Measurements from ENCODE around the gene ST6GALNAC6. TPM values are rescaled to one million over a fixed set of nuclear protein-coding genes. Genes with fewer than 3 reads are reported as not detected.

Gene ST6GALNAC6
- total and polyA plus RNA-seq, 2 of the 4 experiments (the other 2 are of a cell fraction) = 35.7 to 48.6 TPM

DNA sequence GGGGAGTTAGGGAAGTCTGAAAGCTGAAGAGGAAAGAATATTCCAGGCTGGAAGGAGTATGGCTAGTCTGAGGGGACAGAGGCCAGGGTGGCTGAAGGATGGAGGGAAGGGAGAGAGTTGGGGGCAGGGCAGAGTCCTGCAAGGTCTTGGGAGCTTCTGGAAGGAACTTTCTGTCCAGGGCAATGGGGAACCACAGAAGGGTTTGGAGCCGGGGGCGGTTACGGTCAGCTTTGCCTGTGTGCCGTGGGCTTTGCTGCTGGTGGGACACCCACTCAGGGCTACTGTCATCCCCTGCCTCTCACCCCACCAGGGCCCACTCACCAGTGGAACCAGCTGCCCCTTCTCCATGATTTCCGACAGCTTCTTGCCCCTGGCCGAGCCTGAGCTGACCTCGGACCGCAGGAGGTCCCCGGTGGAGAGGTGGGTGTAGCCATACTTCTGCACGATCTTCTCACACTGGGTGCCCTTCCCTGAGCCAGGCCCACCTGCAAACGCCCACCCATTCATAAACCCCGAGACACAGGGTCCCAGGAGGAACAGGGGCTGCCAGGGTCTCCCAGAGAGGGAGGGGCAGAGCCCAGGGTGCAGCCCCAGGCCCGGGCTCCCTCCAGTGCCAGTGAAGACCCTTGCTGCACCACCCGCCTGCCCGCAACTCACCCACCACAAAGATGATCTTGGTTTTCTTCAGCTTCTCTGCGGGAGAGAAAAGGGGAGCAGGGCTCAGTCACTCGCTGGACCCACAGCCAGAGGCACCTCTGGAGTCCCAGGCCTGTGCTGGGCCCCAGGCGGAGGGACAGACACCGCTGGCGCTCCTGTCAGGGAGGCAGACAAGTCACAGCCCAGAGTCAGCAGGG, 26.8 kb downstream of the ST6GALNAC6 start:
- Histone ChIP-seq H4K5ac (ENCODE audit: low read depth, low read length) (no peak overlapping the region), H2BK120ac (ENCODE audit: low read depth, low read length) (no peak overlapping the region), H2BK15ac (ENCODE audit: low read depth, low read length) (no peak overlapping the region), H3K23ac (ENCODE audit: low read depth, low read length) (no peak overlapping the region), H3K27ac (ENCODE audit: insufficient read depth, low read length) (no peak overlapping the region), H3K9me3 (ENCODE audit: control insufficient read depth, insufficient read depth, low read length) (no peaks in the 10 kb centered on the region), H2AK9ac (replicated peaks; ENCODE audit: low read depth, low read length, poor library complexity) (peak overlapping the region; percentile 33), H2BK20ac (ENCODE audit: low read depth, low read length) (no peak overlapping the region), H3K9ac (ENCODE audit: low read depth, low read length) (no peak overlapping the region), H4K20me1 (ENCODE audit: insufficient read depth, low read length) (0 out of 2 replicates have a peak, but pooled peaks cover 6% of the 10 kb centered on the region), H4K91ac (ENCODE audit: insufficient read depth, low read depth, low read length) (no peak overlapping the region), H3K27me3 (ENCODE audit: control insufficient read depth, insufficient read depth, low read length) (no peaks in the 10 kb centered on the region), H2BK5ac (ENCODE audit: low read depth, low read length, poor library complexity, severe bottlenecking) (no peak overlapping the region), H3K9me1 (ENCODE audit: insufficient read depth, low read length) (no peaks in the 10 kb centered on the region), H4K8ac (ENCODE audit: low read depth in 2 of 2, low read length in 2 of 2) (no peak overlapping the region), H3K18ac (ENCODE audit: low read depth, low read length) (no peak overlapping the region), H3K56ac (ENCODE audit: extremely low read depth, insufficient read depth, low read length) (no peak overlapping the region), H3K79me1 (ENCODE audit: low read depth in 1 of 2, low read length in 2 of 2) (peaks cover 20 to 31% of the 10 kb centered on the region in 2 experiments; a peak in 3 of 4 replicates), H3K14ac (replicated peaks; ENCODE audit: low read depth, low read length) (no peak overlapping the region), H3K4me3 (ENCODE audit: insufficient read depth, low read depth, low read length) (no peak overlapping the region), H3K4ac (ENCODE audit: low read depth, low read length) (no peak overlapping the region), H3K4me2 (ENCODE audit: low read depth, low read length) (no peak overlapping the region), H3K4me1 (ENCODE audit: control insufficient read depth, insufficient read depth, low read length) (peaks cover 21% of the 10 kb centered on the region), H2AK5ac (ENCODE audit: low read depth, low read length) (no peak overlapping the region), H2AFZ (replicated peaks; ENCODE audit: low read length, poor library complexity) (no peak overlapping the region), H3K36me3 (ENCODE audit: control insufficient read depth, insufficient read depth, low read length) (peaks cover 30% of the 10 kb centered on the region)
- DNase-seq = no peak
- intact Hi-C loops (cut with micrococcal nuclease) = no loop called here
- WGBS, 2 experiments (ENCODE audit: extremely low coverage in 2 of 2, insufficient read length in 1 of 2) = 88% methylated on average over 2 of the region's 20 CpGs; no CpG with 5 or more reads in 1 of the 2 experiments
- ChIA-PET CTCF (no interaction called here), POLR2A (ENCODE audit: unreplicated experiment) (interaction anchor here (1.0 kb wide), 1 partner anchor 87 kb away, joined by 3 read pairs; the partner anchor contains the start of gene CDK9)
- no TSS peak for BruUV-seq (replicated peaks)
- TF ChIP-seq CHD1 (IDR thresholded peaks at IDR 0.05; ENCODE audit: low read depth, low read length) (no peak), RAD21 (IDR thresholded peaks at IDR 0.05; ENCODE audit: low read length) (no peak), NFE2L2 (IDR thresholded peaks at IDR 0.05; ENCODE audit: low read depth, low read length) (no peak), SMC3 (IDR thresholded peaks at IDR 0.05; ENCODE audit: low read depth, low read length) (no peak), RCOR1 (IDR thresholded peaks at IDR 0.05; ENCODE audit: insufficient replicate concordance, low read length) (no peak), CTCF (conservative IDR thresholded peaks at IDR 0.05; ENCODE audit: low read depth, low read length) (no peak), RFX5 (IDR thresholded peaks at IDR 0.05; ENCODE audit: low read depth, low read length) (no peak), POLR2A (IDR thresholded peaks at IDR 0.05; ENCODE audit: low read depth, low read length) (no peak)
- dilution Hi-C loops (cut with HindIII; ENCODE audit: low sequenced_read_pairs, unreplicated experiment) = no loop called here
- in situ Hi-C loops (cut with MboI; ENCODE audit: low sequenced_read_pairs) = no loop called here
- ATAC-seq (ENCODE audit: low read depth) = no peak

Data from IMR-90 (cell line).